ENCODE results near the gene PCDHGB7. TPM values are rescaled to one million over a fixed set of nuclear protein-coding genes. Genes with fewer than 3 reads are reported as not detected.
"Not testable (repeated sequence)": the region's sequence is repeated elsewhere in the genome, so short reads cannot be mapped to it uniquely, and the experiment has no call there.

The PCDHGB7 gene
- total and polyA plus RNA-seq, 2 donors (not counting 1 experiment from before 2014, with no cell fraction given): 0.12 to 2.2 TPM

DNA sequence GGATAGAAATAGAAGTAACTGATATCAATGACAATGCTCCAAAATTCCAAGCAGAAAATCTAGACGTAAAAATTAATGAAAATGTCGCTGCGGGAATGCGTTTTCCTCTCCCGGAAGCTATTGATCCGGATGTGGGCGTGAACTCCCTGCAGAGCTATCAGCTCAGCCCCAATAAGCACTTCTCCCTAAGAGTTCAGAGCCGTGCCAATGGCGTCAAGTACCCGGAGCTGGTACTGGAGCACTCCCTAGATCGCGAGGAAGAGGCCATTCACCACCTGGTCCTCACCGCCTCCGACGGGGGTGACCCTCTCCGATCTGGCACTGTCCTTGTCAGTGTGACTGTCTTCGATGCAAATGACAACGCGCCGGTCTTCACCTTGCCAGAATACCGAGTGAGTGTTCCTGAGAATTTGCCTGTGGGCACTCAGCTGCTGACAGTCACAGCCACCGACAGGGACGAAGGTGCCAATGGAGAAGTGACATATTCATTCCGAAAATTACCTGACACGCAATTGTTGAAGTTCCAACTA, 3.9 kb upstream of the PCDHGB7 start:
- no peaks in the 10 kb centered on the region for H3K79me2 ChIP-seq (ENCODE audit: control insufficient read depth, insufficient read depth, low read length)
- peaks cover 18% of the 10 kb centered on the region for H3K4me1 Mint-ChIP-seq
- H3K4me3 ChIP-seq (ENCODE audit: control extremely low read depth in 1 of 5, extremely low read depth in 1 of 5, insufficient read depth in 1 of 5, low read depth in 2 of 5, low read length in 4 of 5): peak overlapping the region in 4 of 5 experiments; percentile 36 to 63 (median 46)
- H3K9me3 Mint-ChIP-seq (ENCODE audit: insufficient read depth): peaks cover 9% of the 10 kb centered on the region
- WGBS (ENCODE audit: insufficient coverage): 14% methylated on average over 23 of the region's 25 CpGs
- no peak overlapping the region for H3K27ac ChIP-seq (ENCODE audit: low read length in 2 of 2)
- intact Hi-C loops (cut with micrococcal nuclease): loop anchor here (10.0 kb wide), 1 partner anchor 89 kb away; the partner anchor contains the start of gene TAF7
- peak overlapping the region; percentile 77 for H2AFZ ChIP-seq (ENCODE audit: insufficient read depth, low read depth, low read length, poor library complexity, severe bottlenecking)
- TF ChIP-seq EZH2 (IDR thresholded peaks at IDR 0.05; ENCODE audit: borderline replicate concordance, insufficient read depth, low read depth, low read length, poor library complexity, severe bottlenecking): no peak
- TF ChIP-seq, protein P1, sequence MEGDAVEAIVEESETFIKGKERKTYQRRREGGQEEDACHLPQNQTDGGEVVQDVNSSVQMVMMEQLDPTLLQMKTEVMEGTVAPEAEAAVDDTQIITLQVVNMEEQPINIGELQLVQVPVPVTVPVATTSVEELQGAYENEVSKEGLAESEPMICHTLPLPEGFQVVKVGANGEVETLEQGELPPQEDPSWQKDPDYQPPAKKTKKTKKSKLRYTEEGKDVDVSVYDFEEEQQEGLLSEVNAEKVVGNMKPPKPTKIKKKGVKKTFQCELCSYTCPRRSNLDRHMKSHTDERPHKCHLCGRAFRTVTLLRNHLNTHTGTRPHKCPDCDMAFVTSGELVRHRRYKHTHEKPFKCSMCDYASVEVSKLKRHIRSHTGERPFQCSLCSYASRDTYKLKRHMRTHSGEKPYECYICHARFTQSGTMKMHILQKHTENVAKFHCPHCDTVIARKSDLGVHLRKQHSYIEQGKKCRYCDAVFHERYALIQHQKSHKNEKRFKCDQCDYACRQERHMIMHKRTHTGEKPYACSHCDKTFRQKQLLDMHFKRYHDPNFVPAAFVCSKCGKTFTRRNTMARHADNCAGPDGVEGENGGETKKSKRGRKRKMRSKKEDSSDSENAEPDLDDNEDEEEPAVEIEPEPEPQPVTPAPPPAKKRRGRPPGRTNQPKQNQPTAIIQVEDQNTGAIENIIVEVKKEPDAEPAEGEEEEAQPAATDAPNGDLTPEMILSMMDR (IDR thresholded peaks at IDR 0.05): no peak
- DNase-seq: peak; percentile 25
- H3K27ac Mint-ChIP-seq: no peak overlapping the region
- ATAC-seq (ENCODE audit: low read depth): no peak
- peaks cover 11 to 15% of the 10 kb centered on the region in 2 donors for H3K4me1 ChIP-seq (ENCODE audit: control insufficient read depth in 2 of 2, insufficient read depth in 2 of 2, low read length in 2 of 2)
- POLR2A ChIA-PET: no interaction called here
- peaks cover 0 to 58% (median 23%) of the 10 kb centered on the region in 3 donors for H3K9me3 ChIP-seq (ENCODE audit: control extremely low read depth in 1 of 3, control insufficient read depth in 2 of 3, insufficient read depth in 1 of 3, low read length in 2 of 3)
- H4K20me1 ChIP-seq (ENCODE audit: control insufficient read depth, insufficient read depth, low read length, poor library complexity, severe bottlenecking): no peaks in the 10 kb centered on the region
- peak overlapping the region; percentile 87 for H3K4me3 Mint-ChIP-seq
- H3K27me3 Mint-ChIP-seq: peaks cover 62% of the 10 kb centered on the region
- peak overlapping the region; percentile 74 for H3K4me2 ChIP-seq (replicated peaks; ENCODE audit: low read depth, low read length, poor library complexity, severe bottlenecking)
- CTCF ChIA-PET: interaction anchor here (0.8 to 6.3 kb wide), 18 partner anchors 8 to 153 kb away, joined by 3 to 56 read pairs (median 4); partner anchors contain the start of genes PCDHGA11, PCDHGA12, PCDHGA9 and PCDHGB3
- H3K9ac ChIP-seq (ENCODE audit: low read length): peak overlapping the region; percentile 63
- H3K27me3 ChIP-seq (replicated peaks in 1 of 4; ENCODE audit: control extremely low read depth in 1 of 4, control insufficient read depth in 3 of 4, insufficient read depth in 4 of 4, low read length in 3 of 4): peaks cover 2 to 69% (median 58%) of the 10 kb centered on the region in 4 experiments
- H3K36me3 ChIP-seq (replicated peaks in 1 of 2; ENCODE audit: control extremely low read depth in 1 of 2, control insufficient read depth in 1 of 2, extremely low read depth in 1 of 2, insufficient read depth in 2 of 2, low read length in 1 of 2): no peaks in the 10 kb centered on the region

DNA sequence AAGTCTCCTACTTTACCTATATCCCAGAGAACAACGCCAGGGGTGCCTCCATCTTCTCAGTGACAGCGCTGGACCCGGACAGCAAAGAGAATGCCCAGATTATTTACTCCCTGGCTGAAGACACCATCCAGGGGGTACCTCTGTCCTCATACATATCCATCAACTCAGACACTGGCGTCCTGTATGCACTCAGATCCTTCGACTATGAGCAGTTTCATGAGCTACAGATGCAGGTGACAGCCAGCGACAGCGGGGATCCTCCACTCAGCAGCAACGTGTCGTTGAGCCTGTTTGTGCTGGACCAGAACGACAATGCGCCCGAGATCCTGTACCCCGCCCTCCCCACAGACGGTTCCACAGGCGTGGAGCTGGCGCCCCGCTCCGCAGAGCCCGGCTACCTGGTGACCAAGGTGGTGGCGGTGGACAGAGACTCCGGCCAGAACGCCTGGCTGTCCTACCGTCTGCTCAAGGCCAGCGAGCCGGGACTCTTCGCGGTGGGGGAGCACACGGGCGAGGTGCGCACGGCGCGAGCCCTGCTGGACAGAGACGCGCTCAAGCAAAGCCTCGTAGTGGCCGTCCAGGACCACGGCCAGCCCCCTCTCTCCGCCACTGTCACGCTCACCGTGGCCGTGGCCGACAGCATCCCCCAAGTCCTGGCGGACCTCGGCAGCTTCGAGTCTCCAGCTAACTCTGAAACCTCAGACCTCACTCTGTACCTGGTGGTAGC, 2.8 kb upstream of the PCDHGB7 start:
- peaks cover 2 to 69% (median 57%) of the 10 kb centered on the region in 4 experiments for H3K27me3 ChIP-seq (replicated peaks in 1 of 4; ENCODE audit: control extremely low read depth in 1 of 4, control insufficient read depth in 3 of 4, insufficient read depth in 4 of 4, low read length in 3 of 4)
- CTCF ChIA-PET: interaction anchor here (0.5 to 6.3 kb wide), 7 partner anchors 17 to 149 kb away, joined by 3 to 56 read pairs (median 5); partner anchors contain the start of gene PCDHGB5
- H3K9me3 Mint-ChIP-seq (ENCODE audit: insufficient read depth); H3K27ac ChIP-seq (ENCODE audit: low read length in 2 of 2); H3K9ac ChIP-seq (ENCODE audit: low read length); ATAC-seq (ENCODE audit: low read depth); H3K79me2 ChIP-seq (ENCODE audit: control insufficient read depth, insufficient read depth, low read length); H3K4me2 ChIP-seq (replicated peaks; ENCODE audit: low read depth, low read length, poor library complexity, severe bottlenecking); H3K4me3 ChIP-seq (ENCODE audit: control extremely low read depth in 1 of 5, extremely low read depth in 1 of 5, insufficient read depth in 1 of 5, low read depth in 2 of 5, low read length in 4 of 5); H3K36me3 ChIP-seq (replicated peaks in 1 of 2; ENCODE audit: control extremely low read depth in 1 of 2, control insufficient read depth in 1 of 2, extremely low read depth in 1 of 2, insufficient read depth in 2 of 2, low read length in 1 of 2); H2AFZ ChIP-seq (ENCODE audit: insufficient read depth, low read depth, low read length, poor library complexity, severe bottlenecking); POLR2A ChIA-PET; H4K20me1 ChIP-seq (ENCODE audit: control insufficient read depth, insufficient read depth, low read length, poor library complexity, severe bottlenecking): not testable (repeated sequence)
- H3K4me1 ChIP-seq (ENCODE audit: control insufficient read depth in 2 of 2, insufficient read depth in 2 of 2, low read length in 2 of 2): peaks cover 11 to 15% of the 10 kb centered on the region in 2 donors
- Mint-ChIP-seq H3K4me1 (peaks cover 18% of the 10 kb centered on the region), H3K4me3 (peak overlapping the region; percentile 57), H3K27ac (peak overlapping the region; percentile 21), H3K27me3 (peaks cover 60% of the 10 kb centered on the region)
- WGBS (ENCODE audit: insufficient coverage): 37% methylated on average over 43 of the region's 46 CpGs
- intact Hi-C loops (cut with micrococcal nuclease): loop anchor here (10.0 kb wide), 1 partner anchor 90 kb away; the partner anchor contains the start of gene TAF7
- H3K9me3 ChIP-seq (ENCODE audit: control extremely low read depth in 1 of 3, control insufficient read depth in 2 of 3, insufficient read depth in 1 of 3, low read length in 2 of 3): peaks cover 0 to 59% (median 25%) of the 10 kb centered on the region in 3 donors
- DNase-seq: peak; percentile 8

DNA sequence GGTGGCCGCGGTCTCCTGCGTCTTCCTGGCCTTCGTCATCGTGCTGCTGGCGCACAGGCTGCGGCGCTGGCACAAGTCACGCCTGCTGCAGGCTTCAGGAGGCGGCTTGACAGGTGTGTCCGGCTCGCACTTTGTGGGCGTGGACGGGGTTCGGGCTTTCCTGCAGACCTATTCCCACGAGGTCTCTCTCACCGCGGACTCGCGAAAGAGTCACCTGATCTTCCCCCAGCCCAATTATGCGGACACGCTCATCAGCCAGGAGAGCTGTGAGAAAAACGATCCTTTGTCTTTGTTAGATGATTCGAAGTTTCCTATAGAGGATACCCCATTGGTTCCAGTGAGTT, 2.2 kb upstream of the PCDHGB7 start:
- peaks cover 0 to 57% (median 27%) of the 10 kb centered on the region in 3 donors for H3K9me3 ChIP-seq (ENCODE audit: control extremely low read depth in 1 of 3, control insufficient read depth in 2 of 3, insufficient read depth in 1 of 3, low read length in 2 of 3)
- H3K4me3 Mint-ChIP-seq; ATAC-seq (ENCODE audit: low read depth); H2AFZ ChIP-seq (ENCODE audit: insufficient read depth, low read depth, low read length, poor library complexity, severe bottlenecking); H4K20me1 ChIP-seq (ENCODE audit: control insufficient read depth, insufficient read depth, low read length, poor library complexity, severe bottlenecking); H3K9me3 Mint-ChIP-seq (ENCODE audit: insufficient read depth); H3K27ac ChIP-seq (ENCODE audit: low read length in 2 of 2); H3K36me3 ChIP-seq (replicated peaks in 1 of 2; ENCODE audit: control extremely low read depth in 1 of 2, control insufficient read depth in 1 of 2, extremely low read depth in 1 of 2, insufficient read depth in 2 of 2, low read length in 1 of 2); H3K9ac ChIP-seq (ENCODE audit: low read length); H3K4me2 ChIP-seq (replicated peaks; ENCODE audit: low read depth, low read length, poor library complexity, severe bottlenecking); H3K79me2 ChIP-seq (ENCODE audit: control insufficient read depth, insufficient read depth, low read length): not testable (repeated sequence)
- Mint-ChIP-seq H3K4me1 (peaks cover 21% of the 10 kb centered on the region), H3K27ac (peak overlapping the region; percentile 46), H3K27me3 (peaks cover 61% of the 10 kb centered on the region)
- peaks cover 11 to 15% of the 10 kb centered on the region in 2 donors for H3K4me1 ChIP-seq (ENCODE audit: control insufficient read depth in 2 of 2, insufficient read depth in 2 of 2, low read length in 2 of 2)
- WGBS (ENCODE audit: insufficient coverage): 30% methylated on average over 15 of the region's 24 CpGs
- intact Hi-C loops (cut with micrococcal nuclease): loop anchor here (10.0 kb wide), 1 partner anchor 90 kb away; the partner anchor contains the start of gene TAF7
- CTCF ChIA-PET: interaction anchor here (6.3 kb wide), 1 partner anchor 148 kb away, joined by 56 read pairs; no protein-coding TSS in a partner anchor
- H3K4me3 ChIP-seq (ENCODE audit: control extremely low read depth in 1 of 5, extremely low read depth in 1 of 5, insufficient read depth in 1 of 5, low read depth in 2 of 5, low read length in 4 of 5): peak overlapping the region in 1 of 5 experiments; percentile 12
- H3K27me3 ChIP-seq (replicated peaks in 1 of 4; ENCODE audit: control extremely low read depth in 1 of 4, control insufficient read depth in 3 of 4, insufficient read depth in 4 of 4, low read length in 3 of 4): peaks cover 2 to 68% (median 58%) of the 10 kb centered on the region in 4 experiments
- peak; percentile 18 for DNase-seq
- POLR2A ChIA-PET: interaction anchor here (0.7 kb wide), 1 partner anchor 497 kb away, joined by 3 read pairs; no protein-coding TSS in a partner anchor

Measured in B cell (primary cell).